HG02588 (cell line): ENCODE data around the gene GJB1.

Experiments used
- ATAC-seq: cut with Tn5 transposase; IDR thresholded peaks from one replicate; pipeline ENCODE4 v1.9.1; 2021; ENCODE audit warnings: mild to moderate bottlenecking, moderate library complexity; ENCODE audit not compliant: unreplicated experiment

The GJB1 gene

DNA sequence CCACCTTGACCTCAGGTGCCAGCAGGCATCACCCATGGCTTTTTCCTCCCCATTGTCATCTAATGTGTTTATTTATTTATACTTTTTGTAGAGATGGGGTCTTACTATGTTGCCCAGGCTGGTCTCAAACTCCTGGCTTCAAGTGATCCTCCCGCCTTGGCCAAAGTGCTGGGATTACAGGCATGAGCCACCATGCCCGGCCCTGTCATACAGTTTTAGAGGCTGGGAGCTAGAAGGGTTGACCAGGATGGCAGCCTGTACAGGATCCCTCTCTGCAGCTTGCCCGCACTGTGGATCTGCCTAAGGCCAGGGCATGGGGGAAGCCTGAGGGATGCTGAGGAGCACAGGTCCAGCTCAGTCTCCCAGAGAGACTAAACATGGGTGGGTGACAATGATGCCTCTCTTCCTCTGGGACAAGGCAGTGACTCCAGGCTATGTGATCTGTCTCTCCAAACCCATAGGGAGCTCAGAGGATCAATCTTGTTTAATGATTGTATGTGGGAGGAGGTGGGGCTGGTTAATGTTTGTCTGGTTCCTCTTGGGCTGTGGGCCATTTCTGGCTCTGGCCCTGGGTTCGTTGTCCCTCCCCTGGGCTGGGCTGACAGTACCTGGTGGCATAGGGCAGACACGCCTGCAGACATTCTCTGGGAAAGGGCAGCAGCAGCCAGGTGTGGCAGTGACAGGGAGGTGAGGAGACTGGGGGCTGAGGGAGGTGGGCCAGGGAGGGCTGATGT, 8.3 kb upstream of the GJB1 start:
- no peak for ATAC-seq

DNA sequence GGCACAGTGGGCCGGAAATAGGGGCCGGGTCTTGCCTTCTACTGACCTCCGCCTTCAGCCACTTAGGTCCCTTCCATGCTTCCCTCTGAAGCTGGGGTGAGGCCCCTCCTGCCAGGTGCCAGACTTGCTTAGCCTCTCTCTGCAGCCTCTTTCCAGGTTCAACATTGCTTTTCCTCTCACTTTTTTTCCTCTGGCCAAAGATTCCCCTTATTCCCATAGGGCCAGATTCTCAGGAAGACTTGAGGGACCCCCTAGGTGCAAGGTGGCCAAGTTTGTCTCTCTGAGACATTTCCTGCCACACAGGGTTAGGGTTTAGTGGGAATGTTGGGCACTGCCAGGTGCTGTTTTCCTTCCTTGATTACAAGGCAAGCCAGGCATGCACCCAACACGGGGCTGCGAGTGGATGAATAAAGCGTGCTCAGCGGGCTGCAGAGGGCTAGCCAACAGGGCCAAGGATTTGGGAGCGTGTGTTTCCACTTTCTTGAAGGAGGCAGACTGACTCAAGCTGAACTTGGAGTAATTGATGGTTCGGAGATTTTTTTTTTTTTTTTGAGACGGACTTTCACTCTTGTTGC, 7.6 kb upstream of the GJB1 start:
- ATAC-seq: no peak

DNA sequence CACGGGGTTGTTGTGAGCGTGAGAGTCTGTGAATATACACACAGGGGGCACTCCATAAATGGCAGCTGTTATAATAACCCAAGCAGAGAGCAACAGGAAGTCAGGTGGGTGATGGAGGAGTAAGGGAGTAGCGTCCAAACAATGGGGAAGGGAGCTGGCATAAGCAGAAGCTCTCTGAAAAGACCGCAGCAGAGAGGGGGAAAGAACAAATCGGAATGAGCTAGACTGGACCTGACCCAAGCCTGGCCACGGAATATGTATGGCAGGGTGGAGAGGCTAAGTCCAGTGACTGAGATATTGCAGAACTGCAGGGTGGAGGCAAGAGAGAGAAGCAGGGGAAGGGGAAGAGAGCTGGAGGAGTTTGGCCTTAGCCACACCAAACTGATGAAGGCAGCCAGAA, 6.5 kb upstream of the GJB1 start:
- ATAC-seq: no peak

DNA sequence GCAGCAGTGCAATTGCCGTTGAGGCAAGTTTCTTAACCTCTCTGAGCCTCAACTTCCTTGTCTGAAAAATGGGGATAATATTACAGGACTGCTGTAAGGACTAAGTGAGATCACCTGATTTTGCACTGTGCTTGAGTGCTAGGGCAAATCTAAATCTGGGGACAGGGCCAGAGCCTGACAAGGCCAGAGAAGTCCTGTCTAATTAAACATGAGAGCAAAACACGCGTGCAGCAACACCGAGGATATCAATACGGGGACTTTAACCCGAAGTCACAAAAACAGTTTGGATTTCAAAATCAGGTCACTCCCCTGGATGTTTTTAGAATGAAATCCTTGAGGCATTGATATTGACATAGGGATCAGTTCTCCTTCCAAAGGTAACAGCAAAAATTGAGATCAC, 5.7 kb upstream of the GJB1 start:
- no peak for ATAC-seq

DNA sequence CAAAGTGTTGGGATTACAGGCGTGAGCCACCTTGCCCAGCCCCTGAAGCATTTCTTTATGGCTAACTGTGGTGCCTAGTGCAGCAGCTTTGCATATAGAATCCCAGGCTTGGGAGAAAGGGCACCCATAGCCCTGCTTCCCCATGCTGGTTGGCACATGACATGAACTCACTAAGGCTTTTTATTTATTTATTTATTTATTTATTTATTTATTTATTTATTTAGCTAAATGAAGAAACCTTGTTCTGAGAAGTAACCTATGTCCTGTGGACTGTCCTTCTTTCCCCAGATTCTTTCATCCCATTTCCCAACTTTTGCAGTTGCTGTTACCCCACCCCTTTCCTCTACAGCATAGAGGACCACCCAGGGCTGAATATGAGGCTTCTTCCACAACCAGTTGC, 1.9 kb upstream of the GJB1 start:
- ATAC-seq: no peak

DNA sequence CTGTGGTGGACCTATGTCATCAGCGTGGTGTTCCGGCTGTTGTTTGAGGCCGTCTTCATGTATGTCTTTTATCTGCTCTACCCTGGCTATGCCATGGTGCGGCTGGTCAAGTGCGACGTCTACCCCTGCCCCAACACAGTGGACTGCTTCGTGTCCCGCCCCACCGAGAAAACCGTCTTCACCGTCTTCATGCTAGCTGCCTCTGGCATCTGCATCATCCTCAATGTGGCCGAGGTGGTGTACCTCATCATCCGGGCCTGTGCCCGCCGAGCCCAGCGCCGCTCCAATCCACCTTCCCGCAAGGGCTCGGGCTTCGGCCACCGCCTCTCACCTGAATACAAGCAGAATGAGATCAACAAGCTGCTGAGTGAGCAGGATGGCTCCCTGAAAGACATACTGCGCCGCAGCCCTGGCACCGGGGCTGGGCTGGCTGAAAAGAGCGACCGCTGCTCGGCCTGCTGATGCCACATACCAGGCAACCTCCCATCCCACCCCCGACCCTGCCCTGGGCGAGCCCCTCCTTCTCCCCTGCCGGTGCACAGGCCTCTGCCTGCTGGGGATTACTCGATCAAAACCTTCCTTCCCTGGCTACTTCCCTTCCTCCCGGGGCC, 1.2 kb downstream of the GJB1 start:
- no peak for ATAC-seq

DNA sequence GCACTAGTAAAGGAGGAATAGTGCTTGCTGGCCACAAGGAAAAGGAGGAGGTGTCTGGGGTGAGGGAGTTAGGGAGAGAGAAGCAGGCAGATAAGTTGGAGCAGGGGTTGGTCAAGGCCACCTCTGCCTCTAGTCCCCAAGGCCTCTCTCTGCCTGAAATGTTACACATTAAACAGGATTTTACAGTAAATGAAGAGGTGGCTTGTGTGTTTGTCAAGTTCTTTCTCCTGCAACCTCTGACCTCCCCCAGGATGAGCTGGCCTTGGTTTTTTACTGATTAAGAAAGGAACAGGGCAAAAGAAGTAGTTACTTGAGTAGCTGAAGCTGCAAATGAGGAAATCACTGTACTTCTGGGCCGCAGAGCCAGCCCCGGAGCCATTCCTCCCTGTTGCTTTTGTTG, 2.0 kb downstream of the GJB1 start:
- no peak for ATAC-seq

DNA sequence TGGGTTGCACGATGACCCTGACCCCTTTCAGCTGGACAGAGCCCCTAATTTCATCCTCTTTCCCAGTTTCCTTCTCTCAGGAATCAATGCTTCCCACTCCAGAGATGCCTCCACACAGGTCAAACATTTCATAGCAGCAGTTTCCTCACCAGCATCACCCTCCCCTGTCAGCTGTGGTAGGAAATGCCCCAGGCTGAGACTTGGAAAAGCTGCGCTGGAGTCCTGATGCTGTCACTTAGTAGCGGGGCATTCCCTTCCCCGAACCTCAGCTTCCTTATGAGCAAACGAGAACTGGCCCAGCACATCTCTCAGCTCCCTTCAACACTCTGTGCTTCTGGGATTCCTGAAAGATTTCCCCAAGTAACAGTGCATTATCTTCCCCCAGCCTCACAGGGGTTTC, 2.7 kb downstream of the GJB1 start:
- no peak for ATAC-seq

DNA sequence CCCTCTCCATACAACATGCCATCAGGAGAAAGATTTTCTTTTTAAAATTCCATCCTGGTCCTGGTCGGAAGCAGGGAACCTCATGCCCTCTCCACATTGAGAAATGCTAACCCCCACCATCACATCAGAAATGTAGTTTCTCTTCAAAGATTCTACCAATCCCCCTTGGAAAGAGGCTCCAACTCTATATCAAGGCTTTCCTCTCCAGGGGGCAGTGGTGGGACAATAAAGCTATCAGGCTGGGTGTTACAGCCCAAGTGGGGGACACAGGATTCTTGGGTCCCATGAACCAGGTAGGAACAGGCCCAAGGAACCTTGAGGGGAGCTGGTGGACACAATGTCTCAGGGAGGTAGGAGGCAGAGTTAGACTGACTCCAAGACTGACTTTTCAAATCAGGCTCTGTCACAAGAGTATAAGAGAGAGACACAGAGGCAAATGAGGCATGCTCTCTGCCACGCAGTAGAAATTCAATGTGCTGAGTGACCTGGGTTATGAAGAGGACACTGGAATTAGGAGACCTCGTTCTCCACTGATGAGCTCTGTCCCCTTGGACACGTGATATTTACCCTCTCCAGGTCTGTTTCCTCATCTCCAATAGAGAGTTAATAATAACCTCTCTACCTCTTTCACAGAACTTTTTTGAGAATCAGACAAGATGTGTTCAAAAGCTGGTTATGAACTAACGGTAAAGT, 4.5 kb downstream of the GJB1 start:
- ATAC-seq: no peak

DNA sequence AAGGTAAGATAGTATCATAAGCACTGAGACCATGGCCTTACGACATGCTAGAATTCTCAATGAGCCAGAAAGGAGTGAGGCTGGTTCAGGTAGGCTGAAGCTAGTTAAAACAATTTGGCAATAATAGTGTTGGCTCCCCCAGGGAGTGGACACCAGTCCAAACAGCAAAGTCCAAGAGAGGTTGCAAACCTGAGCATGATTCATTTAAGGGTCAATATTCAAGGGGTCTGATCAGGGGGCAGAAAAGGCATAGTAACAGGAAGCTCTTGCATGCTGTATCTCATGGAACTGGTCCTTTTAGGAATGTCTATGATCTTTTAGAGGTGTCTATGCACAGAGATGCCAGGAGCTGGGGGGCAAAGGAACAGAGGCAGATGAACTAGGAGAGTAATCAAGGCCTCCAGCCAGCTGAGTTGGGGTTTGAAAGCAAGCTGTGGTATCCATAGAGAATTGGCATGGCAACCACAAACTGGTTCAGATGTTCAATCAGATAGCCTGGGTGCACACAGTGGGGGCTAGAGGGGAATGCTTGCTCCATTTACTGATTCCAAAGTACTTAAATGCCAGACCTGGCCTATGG, 5.1 kb downstream of the GJB1 start:
- no peak for ATAC-seq

DNA sequence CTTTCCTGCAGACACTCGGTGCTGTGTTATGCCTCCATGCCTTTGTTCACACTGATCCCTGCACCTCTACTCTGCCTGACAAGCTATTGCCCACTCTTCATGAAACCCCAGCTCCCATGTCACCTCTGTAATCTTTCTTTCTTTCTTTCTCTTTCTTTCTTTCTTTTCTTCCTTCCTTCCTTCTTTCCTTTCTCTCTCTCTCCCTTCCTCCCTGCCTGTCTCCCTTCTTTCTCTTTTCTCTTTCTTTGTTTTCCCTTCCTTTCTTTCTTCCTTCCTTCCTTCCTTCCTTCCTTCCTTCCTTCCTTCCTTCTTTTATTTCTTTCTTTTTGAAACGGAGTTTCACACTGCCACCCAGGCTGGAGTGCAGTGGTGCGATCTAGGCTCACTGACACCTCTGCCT, 12.5 kb downstream of the GJB1 start:
- no peak for ATAC-seq

DNA sequence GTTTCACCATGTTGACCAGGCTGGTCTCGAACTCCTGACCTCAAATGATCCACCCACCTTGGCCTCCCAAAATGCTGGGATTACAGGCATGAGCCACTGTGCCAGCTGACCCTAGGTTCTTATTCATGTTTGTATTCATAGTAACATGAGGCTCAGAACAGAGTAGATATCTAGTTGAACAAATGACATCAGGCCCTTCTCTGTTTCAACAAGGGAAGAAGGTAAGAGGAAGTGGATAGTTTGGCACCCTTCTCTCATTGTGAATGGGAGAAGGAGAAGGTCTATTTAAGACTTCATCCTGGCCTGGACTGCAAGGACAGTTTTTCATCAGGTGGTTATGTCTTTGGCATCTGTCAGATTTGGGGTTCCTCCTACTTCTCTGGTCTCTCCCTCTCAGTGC, 13.8 kb downstream of the GJB1 start:
- no peak for ATAC-seq

DNA sequence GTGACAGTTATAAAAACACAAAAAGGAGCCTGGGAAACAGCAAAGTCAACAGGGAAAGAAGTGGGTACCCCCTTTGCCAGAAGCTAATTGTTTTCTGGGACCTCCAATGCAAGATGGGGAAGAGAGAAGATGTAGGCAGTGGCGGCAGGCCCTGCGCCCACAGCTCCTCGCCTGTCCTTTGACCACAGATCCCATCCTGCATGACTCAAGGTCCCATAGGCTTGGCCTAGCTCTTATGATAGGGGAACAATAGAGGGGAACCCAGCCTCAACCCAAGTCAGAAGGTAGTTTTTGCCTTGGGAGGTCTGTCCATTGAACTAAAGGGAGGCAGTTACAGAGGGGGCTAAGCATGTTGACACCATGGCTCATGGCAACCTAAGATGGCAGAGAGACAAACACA, 16.8 kb downstream of the GJB1 start:
- no peak for ATAC-seq

DNA sequence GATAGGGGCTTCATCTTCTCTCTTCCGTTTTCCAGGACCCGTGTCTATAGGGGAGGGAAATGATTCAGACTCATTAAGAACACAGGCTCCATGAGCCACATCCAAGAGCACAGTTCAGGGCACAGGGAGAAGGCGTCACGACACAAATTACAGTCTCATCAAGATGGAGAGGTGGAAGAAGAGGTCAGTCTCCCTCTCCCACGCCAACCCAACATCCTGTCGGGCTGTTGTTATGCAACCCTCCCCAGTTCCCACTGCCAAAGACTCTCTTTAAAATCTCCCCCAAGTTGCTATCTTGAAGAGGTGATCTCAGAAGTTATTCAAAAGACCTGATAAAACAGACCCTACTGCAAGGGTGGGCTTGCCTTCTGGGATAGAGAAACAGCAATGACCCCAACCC, 18.3 kb downstream of the GJB1 start:
- ATAC-seq: no peak

DNA sequence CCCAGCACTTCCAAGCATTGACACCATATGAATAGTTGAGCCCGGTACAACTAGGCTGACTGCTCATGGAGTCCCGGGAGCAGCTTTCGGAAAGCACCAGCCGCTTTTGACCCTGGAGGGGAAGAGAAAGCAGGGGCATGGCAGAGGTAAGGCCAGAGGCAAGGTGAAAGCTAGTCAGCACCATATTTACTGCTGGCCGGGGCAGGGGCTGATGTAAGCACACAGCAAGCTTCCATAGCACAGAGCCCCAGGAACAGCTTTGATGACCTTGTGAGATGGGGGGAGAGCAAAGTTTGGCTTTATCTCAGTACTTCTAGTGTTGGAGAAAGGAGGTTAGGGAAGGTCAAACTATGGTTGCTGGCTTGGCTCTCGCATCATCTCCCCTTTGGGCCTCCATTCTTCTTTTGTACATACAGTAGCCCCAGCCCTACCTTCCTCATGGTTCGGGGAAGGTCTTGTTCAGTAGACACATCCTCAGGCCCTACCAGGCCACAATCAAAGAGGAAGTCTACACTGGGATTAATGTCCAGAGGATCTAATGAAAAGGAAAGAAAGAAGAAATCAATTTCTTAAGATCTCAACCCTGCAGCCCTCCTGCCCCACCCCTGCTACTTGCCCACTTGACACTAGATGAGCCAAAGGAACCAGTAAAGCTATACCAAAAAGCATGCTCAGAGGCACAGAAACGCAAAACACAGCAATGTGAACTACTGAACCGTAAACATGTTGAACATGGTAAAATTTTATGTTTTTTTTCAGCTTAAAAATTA, 21.5 kb downstream of the GJB1 start:
- ATAC-seq: no peak

DNA sequence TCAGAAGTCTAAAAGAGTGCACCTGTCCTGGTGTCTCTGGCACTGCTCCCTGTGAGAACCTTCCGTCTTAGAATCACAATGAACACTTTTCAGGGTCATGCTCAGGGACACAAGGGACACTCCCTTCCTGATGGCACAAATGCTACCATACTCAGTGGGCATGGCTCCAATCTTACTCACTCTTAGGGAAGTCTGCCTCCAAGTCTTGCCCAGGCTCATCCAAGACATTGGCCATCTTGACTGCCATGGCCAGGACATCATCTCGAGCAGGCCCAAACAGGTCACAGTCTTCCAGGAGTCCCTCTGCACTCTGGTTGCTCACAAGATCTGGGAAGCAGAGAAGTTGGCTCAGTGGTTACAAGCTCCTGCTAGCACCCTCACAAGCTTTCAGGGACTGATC, 22.1 kb downstream of the GJB1 start:
- ATAC-seq: no peak

DNA sequence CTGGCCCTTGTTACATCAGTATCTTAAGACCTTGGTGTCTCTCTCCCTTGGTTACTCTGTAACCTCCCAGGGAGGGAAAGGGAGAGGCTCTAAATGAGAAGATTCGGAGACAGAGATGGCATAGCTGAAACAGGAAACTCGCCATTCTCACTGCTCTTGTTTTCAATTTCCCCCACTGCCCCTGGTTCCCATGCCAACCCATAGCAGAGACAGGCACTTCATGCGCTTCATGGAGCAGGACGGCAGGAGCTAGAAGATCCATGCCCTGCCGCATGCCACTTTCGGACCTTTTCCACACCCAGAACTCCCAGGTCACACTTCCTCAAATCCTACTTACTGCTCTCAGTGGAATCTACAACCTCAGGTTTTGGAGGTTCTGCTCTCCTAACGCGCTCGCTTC, 27.8 kb downstream of the GJB1 start:
- ATAC-seq: no peak

DNA sequence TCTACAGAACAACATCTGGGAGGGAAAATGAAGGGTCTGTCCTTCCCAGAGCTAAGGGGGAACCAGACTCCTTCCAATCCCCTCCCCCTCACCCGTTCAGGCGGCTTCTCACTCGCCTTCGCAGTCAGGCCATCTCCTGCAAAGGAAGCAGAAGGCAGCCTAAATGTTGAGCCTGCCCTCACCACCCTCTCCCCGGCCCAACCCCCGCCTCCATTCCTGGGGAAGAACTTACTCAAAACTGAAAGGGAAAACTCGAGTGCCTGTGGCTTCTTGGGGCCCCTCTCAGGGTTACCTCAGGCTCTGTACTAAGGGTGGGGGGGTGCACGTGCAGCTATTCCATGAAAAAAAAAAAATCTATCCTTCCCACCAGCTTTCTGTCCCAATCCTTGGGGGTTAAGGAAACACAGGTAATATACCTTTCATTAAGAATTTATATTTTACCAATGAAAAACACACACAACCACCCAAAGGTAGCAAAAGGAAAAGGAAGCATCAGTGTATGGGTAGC, 28.5 kb downstream of the GJB1 start:
- no peak for ATAC-seq

DNA sequence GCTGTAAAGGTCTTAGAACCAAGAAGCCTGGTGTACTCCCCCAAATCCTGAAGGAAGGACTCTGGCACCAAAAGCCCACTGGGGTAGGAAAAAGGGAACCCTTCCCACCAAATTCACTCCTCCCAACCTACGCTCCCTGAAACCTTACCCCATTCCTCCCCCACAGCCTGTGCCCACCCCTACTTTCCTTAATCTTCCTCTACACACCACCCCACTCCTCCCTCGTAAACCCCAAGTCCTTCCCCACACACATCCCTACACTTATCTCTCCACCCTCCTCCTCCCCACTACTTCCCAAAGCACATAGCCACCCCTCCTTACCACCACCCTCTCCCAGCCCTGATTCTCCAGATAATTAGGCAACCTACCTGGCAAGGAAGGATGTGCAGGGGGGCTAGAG, 29.2 kb downstream of the GJB1 start:
- no peak for ATAC-seq

DNA sequence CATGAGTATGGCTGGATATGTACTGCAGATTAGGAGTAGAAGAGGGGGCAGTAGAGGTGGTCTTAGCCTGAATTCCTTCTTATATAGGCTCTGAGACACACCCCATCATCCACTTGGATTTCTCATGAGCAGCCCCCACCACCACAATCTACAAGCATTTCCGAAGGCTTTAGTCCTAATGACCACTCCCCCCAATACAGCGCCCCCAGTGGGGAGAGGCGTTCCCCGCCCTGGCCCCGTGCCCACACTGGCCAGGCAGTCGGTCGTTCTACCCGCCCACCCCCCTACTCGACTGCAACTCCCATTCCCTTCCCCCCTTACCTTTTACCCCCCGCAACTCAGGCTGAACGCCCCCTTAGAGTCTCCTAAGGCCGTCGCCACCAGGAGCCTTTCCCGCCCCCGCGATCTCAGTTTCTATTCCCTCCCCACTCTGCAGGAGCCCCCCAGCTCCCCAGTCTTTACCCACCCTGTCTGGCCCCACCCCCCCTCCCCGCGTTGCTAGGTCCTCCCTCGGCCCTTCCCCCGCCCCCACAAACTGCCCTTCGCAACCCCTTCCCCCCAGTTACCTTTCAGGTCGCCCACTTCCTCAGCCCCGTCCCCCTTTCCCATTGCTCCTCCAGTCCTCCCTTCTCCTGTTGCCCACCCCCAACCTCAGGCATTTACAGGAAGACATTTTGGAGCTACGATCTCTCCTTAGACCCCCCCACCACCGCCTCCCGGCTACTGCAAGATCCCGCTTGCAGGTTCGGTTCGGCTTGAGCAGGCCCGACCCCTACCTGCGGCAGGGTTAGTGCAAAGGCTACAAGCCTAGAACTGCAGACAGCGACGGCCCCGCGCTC, 30.4 kb downstream of the GJB1 start:
- ATAC-seq: no peak
